ENCODE measurements around the gene CADPS2. TPM values are rescaled to one million over a fixed set of nuclear protein-coding genes. Genes with fewer than 3 reads are reported as not detected.

The CADPS2 gene
- total RNA-seq, 1 experiment from 2014 or later = 12.2 TPM

DNA sequence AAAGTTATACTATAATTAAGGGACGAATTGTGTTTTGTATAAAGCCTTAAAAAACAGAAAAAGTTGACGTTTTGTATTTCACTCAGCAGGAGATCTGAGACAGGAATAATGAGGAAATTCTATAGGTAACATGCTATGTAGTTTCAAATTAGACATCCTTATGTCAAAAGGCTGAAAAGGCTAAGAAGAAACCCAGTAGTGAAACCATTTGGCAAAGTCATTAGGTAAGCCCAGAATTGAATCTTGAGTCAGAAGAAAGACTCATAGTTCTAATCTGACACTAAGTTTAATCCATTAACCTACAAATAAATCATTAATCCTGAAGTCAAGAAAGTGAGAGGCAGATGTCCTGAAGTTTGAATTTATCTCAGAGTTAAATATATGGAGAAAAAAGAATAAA is 266.6 kb downstream of the CADPS2 start:
- Mint-ChIP-seq H3K9me3 (no peaks in the 10 kb centered on the region), H3K36me3 (no peaks in the 10 kb centered on the region), H3K4me3 (no peak overlapping the region), H3K4me1 (no peaks in the 10 kb centered on the region), H3K27me3 (ENCODE audit: low read depth) (no peaks in the 10 kb centered on the region), H3K27ac (no peak overlapping the region)
- POLR2A ChIA-PET = no interaction called here
- DNase-seq (ENCODE audit: low spot score) = no peak
- ATAC-seq = no peak
- no peak for TF ChIP-seq NFYB (CRISPR knock-in tag; conservative IDR thresholded peaks at IDR 0.05; ENCODE audit: low read depth)
- TF ChIP-seq, protein P1, sequence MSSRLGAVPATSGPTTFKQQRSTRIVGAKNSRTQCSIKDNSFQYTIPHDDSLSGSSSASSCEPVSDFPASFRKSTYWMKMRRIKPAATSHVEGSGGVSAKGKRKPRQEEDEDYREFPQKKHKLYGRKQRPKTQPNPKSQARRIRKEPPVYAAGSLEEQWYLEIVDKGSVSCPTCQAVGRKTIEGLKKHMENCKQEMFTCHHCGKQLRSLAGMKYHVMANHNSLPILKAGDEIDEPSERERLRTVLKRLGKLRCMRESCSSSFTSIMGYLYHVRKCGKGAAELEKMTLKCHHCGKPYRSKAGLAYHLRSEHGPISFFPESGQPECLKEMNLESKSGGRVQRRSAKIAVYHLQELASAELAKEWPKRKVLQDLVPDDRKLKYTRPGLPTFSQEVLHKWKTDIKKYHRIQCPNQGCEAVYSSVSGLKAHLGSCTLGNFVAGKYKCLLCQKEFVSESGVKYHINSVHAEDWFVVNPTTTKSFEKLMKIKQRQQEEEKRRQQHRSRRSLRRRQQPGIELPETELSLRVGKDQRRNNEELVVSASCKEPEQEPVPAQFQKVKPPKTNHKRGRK (CRISPR knock-in tag; IDR thresholded peaks at IDR 0.05; ENCODE audit: borderline replicate concordance) = no peak
- CTCF ChIA-PET = no interaction called here

DNA sequence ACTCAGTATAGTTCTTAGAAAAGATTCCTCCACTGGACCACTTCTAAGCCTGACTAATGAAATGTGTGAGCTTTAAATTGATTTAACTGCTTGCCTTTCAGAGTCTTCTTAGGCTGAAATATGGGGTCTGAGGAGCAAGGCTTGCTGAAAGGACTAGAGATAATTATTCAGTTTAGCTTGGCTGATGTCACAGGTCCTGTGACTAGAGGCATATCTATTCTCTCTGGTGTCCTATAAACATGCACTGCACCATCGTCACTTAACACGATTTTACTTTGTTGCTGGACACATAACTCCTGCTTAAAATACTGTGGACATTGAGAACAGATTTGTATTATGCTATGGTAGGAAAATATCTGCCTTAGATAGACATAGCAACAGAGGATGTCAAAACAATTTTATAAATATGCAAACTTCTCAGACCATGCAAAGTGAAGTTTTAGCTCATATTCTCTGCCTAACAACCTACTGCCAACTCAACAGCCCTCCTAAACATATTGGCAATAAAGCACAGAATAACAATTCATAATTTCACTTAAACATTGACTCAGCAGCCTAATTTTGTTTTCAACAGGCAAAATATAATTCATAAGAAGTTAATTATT is 267.6 kb downstream of the CADPS2 start:
- Mint-ChIP-seq H3K4me3 (no peak overlapping the region), H3K36me3 (no peaks in the 10 kb centered on the region), H3K27ac (no peak overlapping the region), H3K4me1 (no peaks in the 10 kb centered on the region), H3K9me3 (no peaks in the 10 kb centered on the region), H3K27me3 (ENCODE audit: low read depth) (no peaks in the 10 kb centered on the region)
- ChIA-PET CTCF (interaction anchor here (0.6 to 0.7 kb wide), 3 partner anchors 11 to 457 kb away, joined by 3 to 5 read pairs (median 4); no protein-coding TSS in a partner anchor), POLR2A (no interaction called here)
- DNase-seq (ENCODE audit: low spot score) (no peak), ATAC-seq (no peak)
- no peak for TF ChIP-seq EMX1 (CRISPR knock-in tag; IDR thresholded peaks at IDR 0.05)

DNA sequence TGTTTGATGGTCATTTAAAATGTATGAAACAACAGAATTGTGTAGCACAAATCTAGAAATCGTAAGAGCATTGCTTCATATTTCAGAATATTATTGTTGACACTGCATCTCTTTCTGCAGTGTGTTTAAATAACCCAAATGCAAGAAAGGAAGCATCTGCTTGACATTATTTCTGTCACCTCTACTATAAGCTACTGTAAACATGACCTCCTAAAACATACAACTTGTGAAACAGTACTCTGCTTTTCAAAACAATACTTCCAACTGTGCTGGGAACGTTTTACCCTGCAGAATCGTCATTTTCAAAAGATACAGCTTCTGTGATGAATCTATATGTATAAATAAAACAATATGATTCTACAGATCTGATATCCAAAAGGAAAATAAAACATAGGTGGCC is 269.3 kb downstream of the CADPS2 start:
- Mint-ChIP-seq H3K27me3 (ENCODE audit: low read depth) (no peaks in the 10 kb centered on the region), H3K27ac (no peak overlapping the region), H3K9me3 (no peaks in the 10 kb centered on the region), H3K36me3 (no peaks in the 10 kb centered on the region), H3K4me1 (no peaks in the 10 kb centered on the region), H3K4me3 (no peak overlapping the region)
- DNase-seq (ENCODE audit: low spot score) (no peak), ATAC-seq (no peak)
- ChIA-PET CTCF (no interaction called here), POLR2A (no interaction called here)
- TF ChIP-seq ZNF416 (CRISPR knock-in tag; IDR thresholded peaks at IDR 0.05) (no peak), CREB1 (CRISPR knock-in tag; IDR thresholded peaks at IDR 0.05) (no peak), KAT7 (CRISPR knock-in tag; IDR thresholded peaks at IDR 0.05; ENCODE audit: borderline replicate concordance) (no peak), NFATC4 (CRISPR knock-in tag; IDR thresholded peaks at IDR 0.05) (no peak), ZBTB21 (CRISPR knock-in tag; IDR thresholded peaks at IDR 0.05; ENCODE audit: borderline replicate concordance) (no peak), NR1H2 (CRISPR knock-in tag; IDR thresholded peaks at IDR 0.05) (no peak), NR3C1 (CRISPR knock-in tag; conservative IDR thresholded peaks at IDR 0.05; ENCODE audit: low read depth) (no peak), MYBL2 (CRISPR knock-in tag; IDR thresholded peaks at IDR 0.05) (no peak), JUN (CRISPR knock-in tag; IDR thresholded peaks at IDR 0.05) (no peak), JAZF1 (CRISPR knock-in tag; IDR thresholded peaks at IDR 0.05) (no peak), HMGA2 (CRISPR knock-in tag; IDR thresholded peaks at IDR 0.05) (no peak), SP1 (CRISPR knock-in tag; conservative IDR thresholded peaks at IDR 0.05) (no peak), RELA (CRISPR knock-in tag; IDR thresholded peaks at IDR 0.05; ENCODE audit: borderline replicate concordance) (no peak), ZNF423 (CRISPR knock-in tag; IDR thresholded peaks at IDR 0.05) (no peak)
- TF ChIP-seq, protein P2, sequence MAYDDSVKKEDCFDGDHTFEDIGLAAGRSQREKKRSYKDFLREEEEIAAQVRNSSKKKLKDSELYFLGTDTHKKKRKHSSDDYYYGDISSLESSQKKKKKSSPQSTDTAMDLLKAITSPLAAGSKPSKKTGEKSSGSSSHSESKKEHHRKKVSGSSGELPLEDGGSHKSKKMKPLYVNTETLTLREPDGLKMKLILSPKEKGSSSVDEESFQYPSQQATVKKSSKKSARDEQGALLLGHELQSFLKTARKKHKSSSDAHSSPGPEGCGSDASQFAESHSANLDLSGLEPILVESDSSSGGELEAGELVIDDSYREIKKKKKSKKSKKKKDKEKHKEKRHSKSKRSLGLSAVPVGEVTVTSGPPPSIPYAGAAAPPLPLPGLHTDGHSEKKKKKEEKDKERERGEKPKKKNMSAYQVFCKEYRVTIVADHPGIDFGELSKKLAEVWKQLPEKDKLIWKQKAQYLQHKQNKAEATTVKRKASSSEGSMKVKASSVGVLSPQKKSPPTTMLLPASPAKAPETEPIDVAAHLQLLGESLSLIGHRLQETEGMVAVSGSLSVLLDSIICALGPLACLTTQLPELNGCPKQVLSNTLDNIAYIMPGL (CRISPR knock-in tag; IDR thresholded peaks at IDR 0.05) = no peak
- TF ChIP-seq, protein P3, sequence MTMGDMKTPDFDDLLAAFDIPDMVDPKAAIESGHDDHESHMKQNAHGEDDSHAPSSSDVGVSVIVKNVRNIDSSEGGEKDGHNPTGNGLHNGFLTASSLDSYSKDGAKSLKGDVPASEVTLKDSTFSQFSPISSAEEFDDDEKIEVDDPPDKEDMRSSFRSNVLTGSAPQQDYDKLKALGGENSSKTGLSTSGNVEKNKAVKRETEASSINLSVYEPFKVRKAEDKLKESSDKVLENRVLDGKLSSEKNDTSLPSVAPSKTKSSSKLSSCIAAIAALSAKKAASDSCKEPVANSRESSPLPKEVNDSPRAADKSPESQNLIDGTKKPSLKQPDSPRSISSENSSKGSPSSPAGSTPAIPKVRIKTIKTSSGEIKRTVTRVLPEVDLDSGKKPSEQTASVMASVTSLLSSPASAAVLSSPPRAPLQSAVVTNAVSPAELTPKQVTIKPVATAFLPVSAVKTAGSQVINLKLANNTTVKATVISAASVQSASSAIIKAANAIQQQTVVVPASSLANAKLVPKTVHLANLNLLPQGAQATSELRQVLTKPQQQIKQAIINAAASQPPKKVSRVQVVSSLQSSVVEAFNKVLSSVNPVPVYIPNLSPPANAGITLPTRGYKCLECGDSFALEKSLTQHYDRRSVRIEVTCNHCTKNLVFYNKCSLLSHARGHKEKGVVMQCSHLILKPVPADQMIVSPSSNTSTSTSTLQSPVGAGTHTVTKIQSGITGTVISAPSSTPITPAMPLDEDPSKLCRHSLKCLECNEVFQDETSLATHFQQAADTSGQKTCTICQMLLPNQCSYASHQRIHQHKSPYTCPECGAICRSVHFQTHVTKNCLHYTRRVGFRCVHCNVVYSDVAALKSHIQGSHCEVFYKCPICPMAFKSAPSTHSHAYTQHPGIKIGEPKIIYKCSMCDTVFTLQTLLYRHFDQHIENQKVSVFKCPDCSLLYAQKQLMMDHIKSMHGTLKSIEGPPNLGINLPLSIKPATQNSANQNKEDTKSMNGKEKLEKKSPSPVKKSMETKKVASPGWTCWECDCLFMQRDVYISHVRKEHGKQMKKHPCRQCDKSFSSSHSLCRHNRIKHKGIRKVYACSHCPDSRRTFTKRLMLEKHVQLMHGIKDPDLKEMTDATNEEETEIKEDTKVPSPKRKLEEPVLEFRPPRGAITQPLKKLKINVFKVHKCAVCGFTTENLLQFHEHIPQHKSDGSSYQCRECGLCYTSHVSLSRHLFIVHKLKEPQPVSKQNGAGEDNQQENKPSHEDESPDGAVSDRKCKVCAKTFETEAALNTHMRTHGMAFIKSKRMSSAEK (CRISPR knock-in tag; IDR thresholded peaks at IDR 0.05; ENCODE audit: borderline replicate concordance) = no peak
- TF ChIP-seq, protein P4, sequence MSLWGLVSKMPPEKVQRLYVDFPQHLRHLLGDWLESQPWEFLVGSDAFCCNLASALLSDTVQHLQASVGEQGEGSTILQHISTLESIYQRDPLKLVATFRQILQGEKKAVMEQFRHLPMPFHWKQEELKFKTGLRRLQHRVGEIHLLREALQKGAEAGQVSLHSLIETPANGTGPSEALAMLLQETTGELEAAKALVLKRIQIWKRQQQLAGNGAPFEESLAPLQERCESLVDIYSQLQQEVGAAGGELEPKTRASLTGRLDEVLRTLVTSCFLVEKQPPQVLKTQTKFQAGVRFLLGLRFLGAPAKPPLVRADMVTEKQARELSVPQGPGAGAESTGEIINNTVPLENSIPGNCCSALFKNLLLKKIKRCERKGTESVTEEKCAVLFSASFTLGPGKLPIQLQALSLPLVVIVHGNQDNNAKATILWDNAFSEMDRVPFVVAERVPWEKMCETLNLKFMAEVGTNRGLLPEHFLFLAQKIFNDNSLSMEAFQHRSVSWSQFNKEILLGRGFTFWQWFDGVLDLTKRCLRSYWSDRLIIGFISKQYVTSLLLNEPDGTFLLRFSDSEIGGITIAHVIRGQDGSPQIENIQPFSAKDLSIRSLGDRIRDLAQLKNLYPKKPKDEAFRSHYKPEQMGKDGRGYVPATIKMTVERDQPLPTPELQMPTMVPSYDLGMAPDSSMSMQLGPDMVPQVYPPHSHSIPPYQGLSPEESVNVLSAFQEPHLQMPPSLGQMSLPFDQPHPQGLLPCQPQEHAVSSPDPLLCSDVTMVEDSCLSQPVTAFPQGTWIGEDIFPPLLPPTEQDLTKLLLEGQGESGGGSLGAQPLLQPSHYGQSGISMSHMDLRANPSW (CRISPR knock-in tag; conservative IDR thresholded peaks at IDR 0.05; ENCODE audit: low read depth) = no peak
- TF ChIP-seq, protein P5, sequence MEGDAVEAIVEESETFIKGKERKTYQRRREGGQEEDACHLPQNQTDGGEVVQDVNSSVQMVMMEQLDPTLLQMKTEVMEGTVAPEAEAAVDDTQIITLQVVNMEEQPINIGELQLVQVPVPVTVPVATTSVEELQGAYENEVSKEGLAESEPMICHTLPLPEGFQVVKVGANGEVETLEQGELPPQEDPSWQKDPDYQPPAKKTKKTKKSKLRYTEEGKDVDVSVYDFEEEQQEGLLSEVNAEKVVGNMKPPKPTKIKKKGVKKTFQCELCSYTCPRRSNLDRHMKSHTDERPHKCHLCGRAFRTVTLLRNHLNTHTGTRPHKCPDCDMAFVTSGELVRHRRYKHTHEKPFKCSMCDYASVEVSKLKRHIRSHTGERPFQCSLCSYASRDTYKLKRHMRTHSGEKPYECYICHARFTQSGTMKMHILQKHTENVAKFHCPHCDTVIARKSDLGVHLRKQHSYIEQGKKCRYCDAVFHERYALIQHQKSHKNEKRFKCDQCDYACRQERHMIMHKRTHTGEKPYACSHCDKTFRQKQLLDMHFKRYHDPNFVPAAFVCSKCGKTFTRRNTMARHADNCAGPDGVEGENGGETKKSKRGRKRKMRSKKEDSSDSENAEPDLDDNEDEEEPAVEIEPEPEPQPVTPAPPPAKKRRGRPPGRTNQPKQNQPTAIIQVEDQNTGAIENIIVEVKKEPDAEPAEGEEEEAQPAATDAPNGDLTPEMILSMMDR (IDR thresholded peaks at IDR 0.05) = no peak

All from WTC11 (cell line).